ENCODE results near the gene FAM241A.

- no peak for TF ChIP-seq POLR2A (IDR thresholded peaks at IDR 0.05)
- no peak for TF ChIP-seq CTCF (IDR thresholded peaks at IDR 0.05)
Measured at GRCh38 chr4:112152521-112152920, 7.3 kb downstream of the FAM241A start.

All from lower leg skin (tissue), 3 donors.